ENCODE measurements around the gene CHRND.

Gene CHRND

DNA sequence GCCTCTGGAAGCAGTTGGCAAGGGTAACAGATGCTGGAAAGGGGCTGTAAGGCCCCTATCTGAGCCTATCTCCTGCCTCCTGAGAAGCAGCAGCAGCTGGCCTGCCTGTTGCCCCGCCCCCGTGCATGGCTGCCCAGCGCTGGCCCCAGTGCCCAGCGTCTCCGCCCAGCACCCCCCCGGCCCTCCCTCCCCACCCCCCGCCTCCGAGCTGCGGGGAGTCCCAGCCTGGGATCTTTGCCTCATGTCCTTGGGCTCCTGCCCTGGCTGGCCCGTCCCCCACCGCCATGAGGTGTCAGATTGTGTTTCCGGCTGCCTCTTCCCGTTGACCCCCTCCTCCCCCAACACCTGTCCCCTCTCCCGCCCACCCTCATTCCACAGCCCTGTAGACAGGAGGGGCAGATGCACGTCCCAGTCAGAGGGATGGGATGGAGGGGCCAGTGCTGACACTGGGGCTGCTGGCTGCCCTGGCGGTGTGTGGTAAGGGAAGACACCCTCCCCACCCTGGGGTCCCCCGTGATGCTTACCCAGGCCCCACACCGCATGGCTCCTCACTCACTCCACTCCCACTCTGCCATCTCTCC lies at the start of gene CHRND:
Gene CHRND, plus strand, starts transcription at position 370 of the 581 bp plus-strand sequence. Its CDS starts 56 bp downstream, at position 426.
- TF ChIP-seq, protein P1, sequence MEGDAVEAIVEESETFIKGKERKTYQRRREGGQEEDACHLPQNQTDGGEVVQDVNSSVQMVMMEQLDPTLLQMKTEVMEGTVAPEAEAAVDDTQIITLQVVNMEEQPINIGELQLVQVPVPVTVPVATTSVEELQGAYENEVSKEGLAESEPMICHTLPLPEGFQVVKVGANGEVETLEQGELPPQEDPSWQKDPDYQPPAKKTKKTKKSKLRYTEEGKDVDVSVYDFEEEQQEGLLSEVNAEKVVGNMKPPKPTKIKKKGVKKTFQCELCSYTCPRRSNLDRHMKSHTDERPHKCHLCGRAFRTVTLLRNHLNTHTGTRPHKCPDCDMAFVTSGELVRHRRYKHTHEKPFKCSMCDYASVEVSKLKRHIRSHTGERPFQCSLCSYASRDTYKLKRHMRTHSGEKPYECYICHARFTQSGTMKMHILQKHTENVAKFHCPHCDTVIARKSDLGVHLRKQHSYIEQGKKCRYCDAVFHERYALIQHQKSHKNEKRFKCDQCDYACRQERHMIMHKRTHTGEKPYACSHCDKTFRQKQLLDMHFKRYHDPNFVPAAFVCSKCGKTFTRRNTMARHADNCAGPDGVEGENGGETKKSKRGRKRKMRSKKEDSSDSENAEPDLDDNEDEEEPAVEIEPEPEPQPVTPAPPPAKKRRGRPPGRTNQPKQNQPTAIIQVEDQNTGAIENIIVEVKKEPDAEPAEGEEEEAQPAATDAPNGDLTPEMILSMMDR (IDR thresholded peaks at IDR 0.05): no peak

DNA sequence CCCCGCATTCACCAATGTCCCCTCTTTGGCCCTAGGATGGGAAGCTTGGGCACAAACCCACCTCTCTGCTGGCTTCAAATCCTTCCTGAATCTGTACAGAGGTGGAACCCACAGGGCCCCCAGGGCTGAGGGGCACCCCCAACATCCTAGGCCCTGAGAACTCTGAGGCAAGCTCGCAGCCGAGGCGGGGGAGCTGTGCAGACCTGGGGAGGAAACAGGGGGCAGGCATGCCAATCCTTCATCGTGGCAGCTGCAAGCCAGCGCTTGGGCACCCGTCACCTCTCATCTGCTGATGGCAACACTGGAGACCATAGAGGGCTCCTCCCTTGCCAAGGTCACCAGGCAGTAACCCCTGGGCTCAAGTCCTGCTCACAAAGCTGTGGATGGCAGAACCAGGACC lies 49.2 kb upstream of the CHRND start:
- TF ChIP-seq, protein P1 (IDR thresholded peaks at IDR 0.05): no peak

DNA sequence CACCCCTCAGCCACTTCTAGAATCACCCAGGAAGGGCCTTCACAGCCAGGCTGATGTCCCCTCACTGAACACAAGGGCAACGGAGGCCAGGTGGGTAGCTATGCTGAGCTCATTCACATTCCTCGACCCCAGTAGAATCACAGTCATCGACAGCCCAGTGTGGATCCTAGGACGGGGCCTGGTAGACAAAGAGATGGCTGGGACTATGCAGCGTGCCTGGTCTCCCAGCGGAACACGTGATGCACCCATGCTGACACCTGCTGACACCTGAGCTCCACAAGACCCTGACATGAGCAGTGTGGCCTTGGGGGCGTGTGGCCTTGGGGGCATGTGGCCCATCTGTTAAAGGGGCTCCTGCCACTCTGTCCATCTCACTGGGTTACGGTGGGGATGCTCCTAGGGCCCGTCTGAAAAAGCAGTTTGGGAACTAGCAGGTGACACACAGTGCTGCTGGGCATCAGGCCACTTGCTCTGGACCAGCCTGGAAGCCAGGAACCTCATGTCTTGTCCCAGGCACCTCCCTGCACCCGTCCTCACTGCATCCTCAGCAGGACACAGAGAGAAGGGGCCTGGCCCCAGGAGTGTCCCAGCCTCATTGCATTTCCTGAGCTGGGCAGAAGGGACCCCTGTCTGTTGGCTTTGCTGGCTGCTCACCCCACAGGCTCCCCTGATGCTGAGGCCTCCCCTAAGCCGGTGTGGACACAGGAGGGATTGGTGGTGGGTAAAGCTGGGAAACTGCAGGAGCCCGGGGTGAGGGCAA lies 48.0 kb upstream of the CHRND start:
- TF ChIP-seq, protein P1 (IDR thresholded peaks at IDR 0.05): no peak

- TF ChIP-seq, protein P1 (IDR thresholded peaks at IDR 0.05): no peak
Measured at GRCh38 chr2:232478571-232479340, 47.2 kb upstream of the CHRND start.

DNA sequence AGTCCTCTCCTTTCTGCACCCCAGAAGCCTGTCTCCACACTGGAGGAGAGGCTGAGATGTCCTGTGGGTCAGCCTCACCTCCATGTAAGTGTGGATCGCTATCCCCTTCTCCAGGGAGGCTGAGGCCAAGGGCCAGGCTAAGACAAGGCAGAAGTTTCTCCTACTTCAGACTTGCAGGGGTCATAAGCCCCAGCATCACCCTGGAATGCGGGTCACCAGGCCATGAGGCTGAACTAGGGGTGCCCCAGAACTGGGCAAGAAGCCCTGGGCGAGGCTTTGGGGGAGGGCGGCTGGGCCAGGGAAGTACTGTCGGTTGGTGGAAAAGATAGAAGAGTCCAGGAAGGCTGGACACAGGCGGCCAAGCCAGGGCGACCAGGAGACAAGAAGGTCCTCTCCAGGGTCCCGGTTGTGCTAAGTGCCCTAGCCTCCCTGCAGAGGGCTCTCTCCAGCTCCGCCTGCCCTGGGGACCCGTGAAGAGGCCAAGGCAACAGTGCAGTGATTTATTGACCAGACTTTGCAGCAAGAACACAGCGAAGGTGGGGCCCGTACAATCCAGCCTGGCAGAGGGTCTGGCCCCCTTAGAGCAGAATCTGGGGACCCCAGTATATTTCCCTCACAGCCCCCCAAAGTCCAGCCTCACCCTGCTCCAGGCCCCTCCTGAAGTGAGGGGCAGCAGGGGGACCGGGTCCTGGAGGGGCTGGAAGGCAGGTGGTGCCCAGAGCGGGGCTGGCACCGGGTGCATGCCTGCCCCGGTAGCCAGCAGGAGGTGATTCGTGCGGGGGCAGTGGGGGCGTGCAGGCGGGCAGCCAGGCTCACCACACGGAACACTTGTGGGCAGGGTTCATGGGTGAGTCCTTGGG lies 46.4 kb upstream of the CHRND start:
- TF ChIP-seq, protein P1 (IDR thresholded peaks at IDR 0.05): no peak

- TF ChIP-seq, protein P1 (IDR thresholded peaks at IDR 0.05): no peak
Measured at GRCh38 chr2:232480201-232481190, 45.5 kb upstream of the CHRND start.

Data from LNCAP (cell line).